CD4-positive, alpha-beta T cell treated with Interleukin-15 for 4 hours (primary cell): ENCODE results near the gene DSCAML1.

Experiments used
- DNase-seq: peaks from one replicate; pipeline ENCODE4 v3.0.0-alpha.2; 2020; ENCODE audit warnings: low spot score

DSCAML1 gene

GRCh38 chr11:117663821-117664220 lies 133.2 kb downstream of the DSCAML1 start:
- no peak for DNase-seq

GRCh38 chr11:117663414-117663813 lies 133.6 kb downstream of the DSCAML1 start:
- no peak for DNase-seq

GRCh38 chr11:117662671-117663269 lies 134.2 kb downstream of the DSCAML1 start:
- DNase-seq: no peak

- no peak for DNase-seq
Observed at GRCh38 chr11:117662255-117662654, 134.8 kb downstream of the DSCAML1 start.

GRCh38 chr11:117658809-117659208 lies 138.2 kb downstream of the DSCAML1 start:
- no peak for DNase-seq

DNA sequence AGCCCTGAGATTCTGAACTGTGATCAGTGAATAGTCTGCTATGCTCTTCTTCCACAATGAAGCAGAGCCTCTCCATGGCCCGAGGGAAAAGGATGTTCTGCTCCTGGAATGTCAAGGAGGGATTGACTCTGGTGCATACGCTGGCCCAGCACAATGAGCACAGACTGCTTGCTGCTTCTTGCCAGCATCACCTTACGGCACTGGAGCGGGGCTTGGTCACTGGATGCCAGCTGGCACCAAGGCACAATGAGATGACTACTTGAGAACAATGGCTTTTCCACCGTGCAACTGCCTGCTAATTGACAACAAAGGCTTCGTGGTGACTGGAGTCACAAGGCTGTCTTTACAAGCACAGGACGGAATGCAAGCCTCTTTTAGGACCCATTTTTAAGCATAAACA lies 139.2 kb downstream of the DSCAML1 start:
- no peak for DNase-seq

DNA sequence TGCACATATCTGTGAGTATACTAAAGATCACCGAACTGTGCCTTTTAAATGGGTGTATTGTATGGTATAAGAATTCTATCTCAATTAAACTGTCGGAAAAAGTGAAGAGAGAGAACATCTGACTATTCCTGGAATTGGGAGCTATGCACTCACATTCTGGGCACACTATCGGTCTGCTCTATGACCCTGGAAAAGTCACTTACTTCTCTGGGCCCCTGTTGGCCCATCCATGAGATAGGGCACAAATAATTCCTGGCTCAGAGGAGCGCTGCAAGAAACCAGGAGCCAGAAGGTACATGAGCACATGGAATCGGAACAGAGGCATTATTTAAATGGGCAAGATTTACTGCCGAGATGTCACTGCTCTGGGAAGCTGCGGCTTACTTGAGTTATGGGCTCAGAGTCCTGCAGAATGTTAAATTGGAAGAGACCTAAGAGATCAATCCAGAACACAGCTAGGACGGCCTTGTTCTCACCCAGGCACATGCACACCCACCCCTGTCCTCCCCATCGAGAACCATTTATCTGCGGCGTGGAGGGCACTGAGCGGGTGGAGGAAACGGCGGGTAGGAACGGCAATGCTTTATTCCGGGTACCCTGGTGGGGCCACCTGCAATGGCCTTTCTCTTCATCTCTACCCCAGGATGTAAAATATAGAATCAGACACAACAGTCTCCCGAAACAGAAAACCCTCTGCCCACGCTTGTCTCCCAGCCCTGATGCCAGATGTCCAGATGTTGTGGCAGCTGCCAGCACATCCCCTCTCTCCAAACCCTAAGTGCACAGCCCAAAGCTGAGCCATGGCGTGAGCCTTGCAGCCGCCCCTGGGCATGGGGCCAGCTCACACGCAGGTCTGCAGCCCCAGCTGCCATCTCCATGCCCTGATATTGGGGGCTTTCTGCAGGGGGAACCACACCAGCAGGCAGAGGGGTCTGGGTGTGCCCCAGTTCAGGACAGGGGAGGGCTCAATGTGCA lies 142.4 kb downstream of the DSCAML1 start:
- DNase-seq: no peak

- DNase-seq: no peak
Observed at GRCh38 chr11:117652521-117652920, 144.5 kb downstream of the DSCAML1 start.

DNA sequence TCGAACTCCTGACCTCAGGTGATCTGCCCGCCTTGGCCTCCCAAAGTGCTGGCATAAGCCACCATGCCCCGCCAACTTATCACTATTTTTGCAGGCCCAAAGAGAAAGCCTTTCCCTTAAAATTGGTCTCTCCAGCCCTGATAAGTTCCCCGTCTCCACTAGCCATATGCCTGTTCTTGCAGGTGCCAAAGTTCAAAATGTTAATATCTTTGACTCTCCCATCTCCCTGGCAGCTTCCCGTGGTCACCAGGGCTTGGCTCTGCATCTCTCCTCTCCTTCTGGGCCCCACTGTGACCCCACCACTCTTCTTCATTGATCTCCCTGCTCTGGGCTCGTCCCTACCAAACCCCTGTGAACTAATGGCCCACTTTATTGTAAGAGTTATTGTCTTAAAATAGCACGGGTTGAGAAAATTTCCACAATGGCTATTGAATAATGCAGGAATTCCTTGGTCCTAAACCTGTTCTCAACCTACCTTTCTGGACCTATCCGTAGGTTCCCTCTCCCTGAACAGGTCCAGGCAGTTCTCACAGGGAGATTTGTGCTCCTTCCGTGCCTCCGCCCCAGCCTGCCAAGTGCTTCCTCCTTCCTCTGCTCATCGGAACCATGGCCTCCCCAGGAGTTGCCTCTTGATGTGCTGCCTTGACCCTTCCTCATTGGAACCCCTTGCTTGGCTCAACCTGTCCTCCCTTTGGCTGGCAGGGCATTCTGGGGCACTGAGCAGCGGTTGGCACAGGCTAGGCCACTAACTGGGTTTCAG lies 147.5 kb downstream of the DSCAML1 start:
- DNase-seq: no peak

DNA sequence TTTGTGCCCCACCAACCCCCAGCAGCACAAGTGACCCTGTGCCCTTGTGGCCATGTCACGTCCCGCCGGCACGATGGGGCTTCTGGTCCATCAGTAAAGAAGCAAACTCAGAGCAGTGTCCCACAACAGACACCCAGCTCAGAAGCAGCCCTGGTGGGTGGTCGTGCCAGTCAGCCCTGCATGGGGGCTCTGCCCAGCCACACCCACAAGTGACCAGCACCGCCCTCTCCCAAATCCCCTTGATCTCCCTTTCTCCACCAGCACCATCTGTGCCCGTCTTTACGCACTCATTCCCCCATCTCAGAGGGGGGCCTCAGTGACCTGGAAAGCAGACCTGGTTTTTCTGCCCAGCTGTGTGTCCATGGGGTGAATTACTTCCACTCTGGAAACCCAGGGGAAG lies 149.1 kb downstream of the DSCAML1 start:
- no peak for DNase-seq

GRCh38 chr11:117647207-117647606 lies 149.8 kb downstream of the DSCAML1 start:
- no peak for DNase-seq

DNA sequence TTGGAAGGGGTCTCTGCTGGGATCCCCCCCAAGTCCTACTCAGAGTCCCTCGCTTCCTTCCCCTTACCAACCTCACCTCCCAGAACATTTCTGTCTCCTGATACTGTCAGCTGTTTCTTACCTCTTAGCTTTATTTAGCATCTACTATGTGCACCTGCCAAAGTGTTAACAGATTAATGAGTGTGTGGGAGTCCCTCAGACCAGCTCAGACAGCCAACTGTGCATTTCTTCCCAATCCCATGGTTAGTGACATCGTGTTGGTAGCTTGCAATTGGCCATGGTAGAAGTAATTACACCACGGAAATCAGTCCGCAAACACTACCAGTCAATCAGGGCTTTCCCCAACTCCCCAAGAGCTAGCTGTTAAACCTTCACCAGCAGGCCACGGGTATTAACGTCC lies 150.6 kb downstream of the DSCAML1 start:
- no peak for DNase-seq

GRCh38 chr11:117644403-117645155 lies 152.4 kb downstream of the DSCAML1 start:
- no peak for DNase-seq

- DNase-seq: no peak
Observed at GRCh38 chr11:117643606-117644300, 153.3 kb downstream of the DSCAML1 start.

DNA sequence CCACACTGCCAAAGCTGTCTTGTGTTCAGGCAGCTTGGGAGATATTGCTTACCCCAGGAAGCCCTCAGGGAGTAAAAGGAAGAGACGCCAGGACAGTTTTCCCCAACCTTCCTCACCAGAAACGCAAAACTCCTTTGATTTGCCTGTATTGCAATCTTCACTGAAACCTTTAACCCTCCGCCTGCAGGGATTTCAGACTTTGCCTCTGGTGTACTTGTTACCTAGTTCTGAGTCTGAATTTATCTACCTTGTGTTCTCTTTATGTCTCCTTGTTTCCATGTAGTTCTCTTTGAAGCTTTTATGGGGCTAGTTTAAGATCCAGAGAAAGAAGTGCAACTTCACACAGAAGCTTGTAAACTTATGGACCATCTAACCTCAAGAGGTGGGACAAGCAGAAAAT lies 154.2 kb downstream of the DSCAML1 start:
- no peak for DNase-seq

- DNase-seq: no peak
Observed at GRCh38 chr11:117642396-117642795, 154.6 kb downstream of the DSCAML1 start.

DNA sequence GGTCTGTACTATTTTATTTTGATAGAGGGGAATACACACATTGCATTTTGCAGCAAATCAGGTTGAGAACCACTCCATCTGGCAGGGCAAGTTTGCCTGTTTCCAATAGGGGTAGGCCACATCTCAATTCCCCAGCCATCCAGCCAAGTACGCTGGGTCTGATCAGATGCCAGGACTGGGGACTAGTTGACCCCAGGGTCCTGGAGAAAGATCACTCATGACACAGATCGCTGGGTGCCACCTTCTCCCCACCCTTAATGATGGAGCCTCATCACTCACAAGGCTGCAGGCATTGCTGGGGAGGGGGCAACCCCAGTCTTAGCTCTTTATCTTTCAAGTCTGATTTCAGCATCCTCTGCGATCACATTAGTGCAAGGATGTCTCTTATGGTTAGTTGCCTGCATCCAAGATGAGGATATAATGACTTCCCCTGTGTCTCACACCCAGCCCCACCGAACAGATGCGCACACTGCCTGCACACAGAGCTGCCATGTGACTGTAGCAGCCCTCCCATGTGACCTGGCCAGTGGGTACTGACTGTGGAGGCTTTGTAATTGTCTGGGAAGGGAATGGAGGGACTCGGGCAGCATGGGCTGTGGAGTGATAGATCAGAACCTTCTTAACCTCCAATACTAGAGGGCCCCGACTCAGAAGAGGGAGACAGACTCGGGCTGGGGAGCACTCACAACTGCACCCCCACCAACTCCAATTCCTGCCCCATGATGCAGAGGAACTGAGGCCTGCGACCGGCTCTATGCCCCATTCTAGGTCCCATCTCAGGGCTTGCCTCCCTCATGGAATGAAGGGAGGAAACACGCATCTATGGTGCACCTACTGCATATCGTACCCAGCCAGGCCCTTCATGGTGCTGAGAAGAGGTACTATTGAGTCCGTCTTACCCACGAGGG lies 155.8 kb downstream of the DSCAML1 start:
- DNase-seq: no peak

DNA sequence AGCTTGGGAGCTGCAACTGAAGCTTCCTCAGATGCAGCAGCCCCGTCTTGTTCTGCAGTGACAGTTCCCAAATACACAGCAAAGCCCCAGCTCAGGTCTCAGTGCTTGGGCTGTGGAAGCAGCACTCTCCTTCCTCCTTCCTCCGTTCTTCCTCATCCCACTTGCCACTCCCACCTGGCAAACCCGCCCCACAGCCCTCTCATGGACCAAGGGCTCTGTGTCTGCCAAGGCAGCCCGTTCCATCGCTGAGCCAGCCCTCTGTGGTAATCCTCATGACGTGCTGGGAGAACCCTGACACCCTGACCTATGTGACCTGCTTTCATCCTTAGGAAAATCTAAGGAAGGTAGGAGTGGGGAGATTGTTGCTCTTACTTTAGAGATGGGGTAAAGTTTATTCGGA lies 157.0 kb downstream of the DSCAML1 start:
- DNase-seq: no peak

- no peak for DNase-seq
Observed at GRCh38 chr11:117639601-117640000, 157.4 kb downstream of the DSCAML1 start.

DNA sequence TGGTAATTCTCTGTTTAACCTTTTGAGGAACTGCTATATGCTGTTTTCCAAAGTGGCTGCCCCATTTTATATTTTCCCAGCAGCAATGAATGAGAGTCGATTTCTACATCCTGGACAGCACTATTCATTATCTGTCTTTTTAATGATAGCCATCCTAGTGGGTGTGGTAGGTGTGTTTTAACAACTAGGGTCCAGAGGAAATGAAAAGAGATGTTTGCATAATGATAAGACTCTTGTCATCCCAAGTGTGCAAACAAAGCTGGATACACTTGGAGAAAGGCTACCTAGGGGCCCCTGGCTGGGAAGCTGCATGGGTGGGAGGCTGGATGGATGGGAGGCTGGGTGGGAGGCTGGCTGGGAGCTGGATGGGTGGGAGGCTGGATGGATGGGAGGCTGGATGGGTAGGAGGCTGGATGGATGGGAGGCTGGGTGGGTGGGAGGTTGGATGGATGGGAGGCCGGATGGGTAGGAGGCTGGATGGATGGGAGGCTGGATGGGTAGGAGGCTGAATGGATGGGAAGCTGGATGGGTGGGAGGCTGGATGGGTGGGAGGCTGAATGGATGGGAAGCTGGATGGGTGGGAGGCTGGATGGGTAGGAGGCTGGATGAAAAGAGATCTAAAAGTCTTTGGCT lies 158.0 kb downstream of the DSCAML1 start:
- DNase-seq: no peak
